ENCODE data around the gene COL28A1. TPM values are rescaled to one million over a fixed set of nuclear protein-coding genes. Genes with fewer than 3 reads are reported as not detected.

The COL28A1 gene
- total RNA-seq, 1 experiment from 2014 or later, result 0.26 TPM

- no peak for DNase-seq
- ChIA-PET CTCF (no interaction called here), POLR2A (ENCODE audit: unreplicated experiment) (no interaction called here)
Measured at GRCh38 chr7:7522421-7522820, 13.3 kb downstream of the COL28A1 start.

GRCh38 chr7:7521259-7521658 lies 14.4 kb downstream of the COL28A1 start:
- Histone ChIP-seq H2AFZ (ENCODE audit: low read length) (no peak overlapping the region), H3K9me2 (replicated peaks; ENCODE audit: low read length) (no peaks in the 10 kb centered on the region), H3K9ac (ENCODE audit: low read length) (no peak overlapping the region), H3F3A (ENCODE audit: low read length, unreplicated experiment) (no peaks in the 10 kb centered on the region), H3K36me3 (ENCODE audit: low read depth, low read length) (no peaks in the 10 kb centered on the region), H3K27ac (ENCODE audit: low read length) (no peak overlapping the region), H3K9me3 (ENCODE audit: low read length) (no peaks in the 10 kb centered on the region), H3K4me2 (ENCODE audit: low read length) (no peak overlapping the region), H4K20me1 (ENCODE audit: low read length) (no peaks in the 10 kb centered on the region), H3K4me3 (ENCODE audit: low read length) (no peak overlapping the region), H3K4me1 (ENCODE audit: insufficient read depth, low read length) (peaks cover 10% of the 10 kb centered on the region), H3K27me3 (ENCODE audit: low read length) (no peaks in the 10 kb centered on the region), H3K79me2 (ENCODE audit: low read length) (no peaks in the 10 kb centered on the region)
- POLR2A ChIA-PET (ENCODE audit: unreplicated experiment), result no interaction called here
- intact Hi-C loops (cut with micrococcal nuclease), result no loop called here
- ATAC-seq, result no peak
- no TSS peak for BruUV-seq (replicated peaks)
- no peak for TF ChIP-seq EZH2 (IDR thresholded peaks at IDR 0.05; ENCODE audit: low read length, unreplicated experiment)
- TF ChIP-seq CTCF (conservative IDR thresholded peaks at IDR 0.05; ENCODE audit: low read depth, low read length), result no peak
- no peak for TF ChIP-seq EZH2phosphoT487 (IDR thresholded peaks at IDR 0.05; ENCODE audit: borderline replicate concordance, low read length)
- CTCF ChIA-PET, result interaction anchor here (0.5 kb wide), 1 partner anchor 143 kb away, joined by 4 read pairs; no protein-coding TSS in a partner anchor
- DNase-seq, result no peak

More at GRCh38 chr7:7522421-7522820, 13.3 kb downstream of the COL28A1 start:
- Histone ChIP-seq H3K4me3 (ENCODE audit: low read length) (no peak overlapping the region), H4K20me1 (ENCODE audit: low read length) (no peaks in the 10 kb centered on the region), H3K9ac (ENCODE audit: low read length) (no peak overlapping the region), H3K27me3 (ENCODE audit: low read length) (no peaks in the 10 kb centered on the region), H3K79me2 (ENCODE audit: low read length) (no peaks in the 10 kb centered on the region), H3F3A (ENCODE audit: low read length, unreplicated experiment) (no peaks in the 10 kb centered on the region), H3K4me1 (ENCODE audit: insufficient read depth, low read length) (peaks cover 10% of the 10 kb centered on the region), H3K36me3 (ENCODE audit: low read depth, low read length) (no peaks in the 10 kb centered on the region), H3K9me3 (ENCODE audit: low read length) (no peaks in the 10 kb centered on the region), H3K9me2 (replicated peaks; ENCODE audit: low read length) (no peaks in the 10 kb centered on the region), H2AFZ (ENCODE audit: low read length) (no peak overlapping the region), H3K4me2 (ENCODE audit: low read length) (no peak overlapping the region), H3K27ac (ENCODE audit: low read length) (no peak overlapping the region)
- TF ChIP-seq CTCF (conservative IDR thresholded peaks at IDR 0.05; ENCODE audit: low read depth, low read length) (no peak), EZH2phosphoT487 (IDR thresholded peaks at IDR 0.05; ENCODE audit: borderline replicate concordance, low read length) (no peak), EZH2 (IDR thresholded peaks at IDR 0.05; ENCODE audit: low read length, unreplicated experiment) (no peak)
- BruUV-seq (replicated peaks), result no TSS peak
- intact Hi-C loops (cut with micrococcal nuclease), result no loop called here
- ATAC-seq, result no peak

GRCh38 chr7:7519528-7519927 lies 16.1 kb downstream of the COL28A1 start:
- Histone ChIP-seq H3K4me2 (ENCODE audit: low read length) (peak overlapping the region; percentile 39), H4K20me1 (ENCODE audit: low read length) (no peaks in the 10 kb centered on the region), H3K27me3 (ENCODE audit: low read length) (no peaks in the 10 kb centered on the region), H3K27ac (ENCODE audit: low read length) (no peak overlapping the region), H3K79me2 (ENCODE audit: low read length) (no peaks in the 10 kb centered on the region), H3K4me1 (ENCODE audit: insufficient read depth, low read length) (peaks cover 10% of the 10 kb centered on the region), H3K9me3 (ENCODE audit: low read length) (no peaks in the 10 kb centered on the region), H3K9ac (ENCODE audit: low read length) (no peak overlapping the region), H3K4me3 (ENCODE audit: low read length) (no peak overlapping the region), H3K9me2 (replicated peaks; ENCODE audit: low read length) (no peaks in the 10 kb centered on the region), H3K36me3 (ENCODE audit: low read depth, low read length) (no peaks in the 10 kb centered on the region), H2AFZ (ENCODE audit: low read length) (no peak overlapping the region), H3F3A (ENCODE audit: low read length, unreplicated experiment) (no peaks in the 10 kb centered on the region)
- DNase-seq (peak; percentile 38), ATAC-seq (peak; percentile 45; the same call in 1 of the 2 replicates)
- POLR2A ChIA-PET (ENCODE audit: unreplicated experiment), result no interaction called here
- CTCF ChIA-PET, result no interaction called here
- intact Hi-C loops (cut with micrococcal nuclease), result no loop called here
- no TSS peak for BruUV-seq (replicated peaks)
- no peak for TF ChIP-seq EZH2phosphoT487 (IDR thresholded peaks at IDR 0.05; ENCODE audit: borderline replicate concordance, low read length)
- no peak for TF ChIP-seq EZH2 (IDR thresholded peaks at IDR 0.05; ENCODE audit: low read length, unreplicated experiment)
- no peak for TF ChIP-seq CTCF (conservative IDR thresholded peaks at IDR 0.05; ENCODE audit: low read depth, low read length)
